ENCODE measurements around the gene UTP25.

GRCh38 chr1:209820986-209821385 lies 6.8 kb upstream of the UTP25 start:
- TF ChIP-seq CTCF (IDR thresholded peaks at IDR 0.05) (no peak), ZFX (IDR thresholded peaks at IDR 0.05; ENCODE audit: borderline replicate concordance) (no peak)

Measured in 22Rv1 (cell line).